Heart left ventricle (tissue), 16 donors: ENCODE results near the gene UBE2E2. TPM values are rescaled to one million over a fixed set of nuclear protein-coding genes. Genes with fewer than 3 reads are reported as not detected.
A peak's percentile ranks its signal among the peaks of the same experiment; 100 is the strongest.

Source experiments
- ATAC-seq, 4 donors: fragments of 200-7000 bp; cut with Tn5 transposase; one replicate each; pipeline ENCODE4 v1.9.1; 2020 to 2022; ENCODE audit warnings: moderate library complexity in 4 of 4, mild to moderate bottlenecking in 3 of 4, moderate number of reproducible peaks in 1 of 4
- DNase-seq, 5 donors: peaks; one replicate each; pipeline ENCODE4 v3.0.0-alpha.2; 2020
- H3K27ac ChIP-seq, 12 donors: fragments of 200-600 bp; sonication (generic) in 4 of 12; one replicate each; pipeline versions ENCODE4 v1.5.0 to v1.8.0; 2016 to 2022; ENCODE audit warnings: mild to moderate bottlenecking in 2 of 12
- H3K27me3 ChIP-seq, 9 donors: fragments of 200-600 bp; sonication (generic) in 2 of 9; one replicate each; pipeline versions ENCODE4 v1.5.1 to v1.8.0; 2016 to 2022; ENCODE audit warnings: mild to moderate bottlenecking in 3 of 9
- H3K36me3 ChIP-seq, 9 donors: fragments of 200-600 bp; sonication (generic) in 2 of 9; one replicate each; pipeline versions ENCODE4 v1.5.0 to v1.8.0; 2018 to 2022; ENCODE audit warnings: mild to moderate bottlenecking in 2 of 9
- H3K4me1 ChIP-seq, 12 donors: fragments of 200-600 bp; sonication (generic) in 4 of 12; one replicate each; pipeline versions ENCODE4 v1.5.0 to v1.8.0; 2016 to 2022; ENCODE audit warnings: mild to moderate bottlenecking in 3 of 12
- H3K4me3 ChIP-seq, 12 donors: fragments of 200-600 bp; sonication (generic) in 4 of 12; one replicate each; pipeline versions ENCODE4 v1.5.0 to v1.8.0; 2017 to 2022; ENCODE audit warnings: mild to moderate bottlenecking in 9 of 12, moderate library complexity in 4 of 12
- H3K9me3 ChIP-seq, 12 donors: fragments of 200-600 bp; sonication (generic) in 4 of 12; one replicate each; pipeline versions ENCODE4 v1.5.0 to v1.8.0; 2016 to 2022; ENCODE audit warnings: mild to moderate bottlenecking in 1 of 12
- POLR2A ChIP-seq, 2 donors: fragments of 450-650 bp; IDR thresholded peaks; one replicate each; pipeline ENCODE4 v1.6.1; 2017; ENCODE audit warnings: antibody characterized with exemption in 2 of 2, mild to moderate bottlenecking in 2 of 2, moderate library complexity in 2 of 2
- WGBS, 4 donors: extraction: QIAGEN DNeasy Blood & Tissue Kit in 2 of 4; methylation state at CpG; one replicate each; pipeline versions ENCODE4 v1.1.5 to v1.1.7; 2013 to 2018; 5-methylcytosine and 5-hydroxymethylcytosine counted together
- intact Hi-C, 10 donors: fragments of 100-400 bp; cut with DNase I; formaldehyde crosslinking; loops; one replicate each; pipeline versions ENCODE4 v1.11.1 to v1.14.2; 2022
- polyA plus RNA-seq, 2 donors: library from polyadenylated mRNA; stranded (reverse); fragments of 200-250 nt; gene quantifications; one replicate each; pipeline ENCODE4 v1.2.3, GENCODE V29; 2013
- total RNA-seq, 9 donors: library from RNA; depleted of rRNA in 2 of 9; stranded (reverse); fragments of >200 nt in 2 of 9; fragmentation: NEBNext Ultra II Directional in 3 of 9; extraction: Animal tissue kit (Norgen Biotek cat#: 25700) in 3 of 9; gene quantifications; one replicate each; pipeline versions ENCODE4 v1.1.0 to v1.2.4, GENCODE V29; 2016 to 2023
- TF ChIP-seq, protein P1 (sequence below), 12 donors: fragments of 200-600 bp; sonication (generic) in 4 of 12; IDR thresholded peaks; one replicate each; pipeline versions ENCODE4 v1.5.0 to v1.8.0; 2018 to 2022; ENCODE audit warnings: antibody characterized with exemption in 12 of 12, mild to moderate bottlenecking in 5 of 12
- donor health status: ischemic (EF 13 %, LVEDD 7.1; RV severe dilation, severe dysfunction).
- donor health status: healthy with polysubstance abuse.
- donor health status: DM: no; HTN: yes; CAD: no.
- donor health status: DM: no; HTN: no; CAD: no.
- donor health status: ischemic (EF 25% LVEDD 6.9; RV normal size, moderate dysfunction).
- donor health status: ischemic (EF 25% LVEDD 5.7; RV mildly dilated, moderate dysfunction).
- donor health status: healthy.
- donor health status: DM: yes; HTN: yes; CAD: no.
- donor health status: ischemic (EF 35%, LVEDD 5.7; RV mildly dilated, moderate dysfunction).
- donor health status: nonischemic (EF 11% LVEDD 7.7; RV severe dilation, severe dysfunction).
- donor health status: DM: yes; HTN: yes; CAD: no.
- donor health status: PGD.
- donor health status: ischemic (EF 29% LVEDD 5.4; RV normal size, mild dysfunction).
- donor health status: nonischemic (EF 23%, LVEDD 6.1; RV moderate dilation, normal function).

UBE2E2 gene
- total and polyA plus RNA-seq, 11 donors: 21.9 to 63.9 (median 50.8) TPM

DNA sequence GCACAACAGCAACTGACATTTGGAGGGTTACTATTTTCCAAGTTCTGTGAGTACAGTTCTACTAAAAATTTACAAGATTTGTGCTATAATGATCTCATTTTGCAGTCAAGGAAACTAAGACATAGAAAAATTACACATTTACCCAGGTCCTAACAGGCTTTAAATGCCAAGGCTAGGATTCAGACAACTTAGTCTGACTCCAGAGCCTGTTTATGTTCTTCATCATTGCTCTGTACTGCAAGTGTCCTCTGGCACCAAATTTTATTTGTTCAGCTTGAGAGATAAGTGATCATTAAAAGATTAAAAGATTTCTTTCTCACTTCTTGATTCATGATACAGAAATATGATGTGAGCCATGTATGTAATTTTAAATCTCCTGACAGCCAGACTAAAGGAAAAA is 290.8 kb downstream of the UBE2E2 start:
- ATAC-seq (no peak), DNase-seq (no peak)
- H3K27ac ChIP-seq: no peak overlapping the region
- no peaks in the 10 kb centered on the region for H3K9me3 ChIP-seq
- no peak overlapping the region for H3K4me3 ChIP-seq
- no peaks in the 10 kb centered on the region for H3K36me3 ChIP-seq
- H3K27me3 ChIP-seq: no peaks in the 10 kb centered on the region
- peaks cover 0 to 49% (median 14%) of the 10 kb centered on the region in 12 donors for H3K4me1 ChIP-seq
- intact Hi-C loops: no loop called here
- TF ChIP-seq POLR2A (IDR thresholded peaks at IDR 0.05): no peak
- TF ChIP-seq, protein P1, sequence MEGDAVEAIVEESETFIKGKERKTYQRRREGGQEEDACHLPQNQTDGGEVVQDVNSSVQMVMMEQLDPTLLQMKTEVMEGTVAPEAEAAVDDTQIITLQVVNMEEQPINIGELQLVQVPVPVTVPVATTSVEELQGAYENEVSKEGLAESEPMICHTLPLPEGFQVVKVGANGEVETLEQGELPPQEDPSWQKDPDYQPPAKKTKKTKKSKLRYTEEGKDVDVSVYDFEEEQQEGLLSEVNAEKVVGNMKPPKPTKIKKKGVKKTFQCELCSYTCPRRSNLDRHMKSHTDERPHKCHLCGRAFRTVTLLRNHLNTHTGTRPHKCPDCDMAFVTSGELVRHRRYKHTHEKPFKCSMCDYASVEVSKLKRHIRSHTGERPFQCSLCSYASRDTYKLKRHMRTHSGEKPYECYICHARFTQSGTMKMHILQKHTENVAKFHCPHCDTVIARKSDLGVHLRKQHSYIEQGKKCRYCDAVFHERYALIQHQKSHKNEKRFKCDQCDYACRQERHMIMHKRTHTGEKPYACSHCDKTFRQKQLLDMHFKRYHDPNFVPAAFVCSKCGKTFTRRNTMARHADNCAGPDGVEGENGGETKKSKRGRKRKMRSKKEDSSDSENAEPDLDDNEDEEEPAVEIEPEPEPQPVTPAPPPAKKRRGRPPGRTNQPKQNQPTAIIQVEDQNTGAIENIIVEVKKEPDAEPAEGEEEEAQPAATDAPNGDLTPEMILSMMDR (IDR thresholded peaks at IDR 0.05): no peak

DNA sequence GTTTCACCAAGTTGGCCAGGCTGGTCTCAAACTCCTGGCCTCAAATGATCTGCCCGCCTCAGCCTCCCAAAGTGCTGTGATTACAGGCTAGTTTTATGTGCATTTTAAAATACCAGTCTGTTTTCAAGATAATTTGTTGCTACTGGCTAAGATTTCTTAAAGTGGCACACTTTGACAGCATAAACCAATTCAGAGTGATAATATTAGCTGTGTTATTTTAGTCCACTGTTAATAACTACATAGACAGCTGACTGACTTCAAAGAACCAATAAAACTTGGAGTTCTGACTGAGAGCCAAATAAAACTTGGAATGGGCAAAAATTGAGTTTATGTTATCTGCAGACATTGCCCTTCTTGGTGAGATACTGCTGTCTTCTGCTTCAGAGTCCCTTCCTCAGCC is 291.8 kb downstream of the UBE2E2 start:
- no peaks in the 10 kb centered on the region for H3K36me3 ChIP-seq
- intact Hi-C loops: no loop called here
- no peak overlapping the region for H3K4me3 ChIP-seq
- ATAC-seq: peak; percentile 44 to 50 (median 46)
- TF ChIP-seq, protein P1 (IDR thresholded peaks at IDR 0.05): no peak
- TF ChIP-seq POLR2A (IDR thresholded peaks at IDR 0.05): no peak
- no peaks in the 10 kb centered on the region for H3K9me3 ChIP-seq
- DNase-seq: no peak
- H3K27me3 ChIP-seq: no peaks in the 10 kb centered on the region
- 62 to 70% (median 63%) methylated on average over 1 of the region's 1 CpG for WGBS, 4 donors
- H3K4me1 ChIP-seq: peaks cover 0 to 42% (median 13%) of the 10 kb centered on the region in 12 donors
- peak overlapping the region in 10 of 12 donors; percentile 12 to 70 (median 50) for H3K27ac ChIP-seq

DNA sequence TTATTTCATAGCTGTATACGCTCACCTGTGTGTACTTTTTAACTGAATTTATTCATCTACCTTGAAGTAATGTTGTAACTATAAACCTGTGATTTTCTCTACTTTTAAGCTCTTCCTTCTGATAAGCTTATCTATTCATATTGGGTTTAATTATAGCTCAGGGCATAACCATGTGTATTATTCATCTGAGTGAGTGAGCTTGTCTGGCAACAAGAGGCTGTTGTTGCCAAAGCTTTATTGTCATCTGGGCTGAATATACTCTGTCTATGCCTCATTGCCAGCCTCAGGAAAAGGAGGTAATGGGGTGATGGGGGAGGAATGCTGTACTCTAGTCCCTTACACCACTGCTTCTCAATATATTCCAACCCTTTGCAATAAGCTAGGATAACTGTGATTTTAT is 292.4 kb downstream of the UBE2E2 start:
- peaks cover 0 to 36% (median 10%) of the 10 kb centered on the region in 12 donors for H3K4me1 ChIP-seq
- TF ChIP-seq, protein P1 (IDR thresholded peaks at IDR 0.05): no peak
- TF ChIP-seq POLR2A (IDR thresholded peaks at IDR 0.05): no peak
- intact Hi-C loops: no loop called here
- H3K27me3 ChIP-seq: no peaks in the 10 kb centered on the region
- H3K36me3 ChIP-seq: no peaks in the 10 kb centered on the region
- WGBS, 4 donors: 92 to 98% (median 93%) methylated on average over 1 of the region's 1 CpG
- no peak overlapping the region for H3K4me3 ChIP-seq
- no peaks in the 10 kb centered on the region for H3K9me3 ChIP-seq
- peak overlapping the region in 10 of 12 donors; percentile 12 to 70 (median 50) for H3K27ac ChIP-seq
- DNase-seq (no peak), ATAC-seq (peak; percentile 74 to 93 (median 88))

DNA sequence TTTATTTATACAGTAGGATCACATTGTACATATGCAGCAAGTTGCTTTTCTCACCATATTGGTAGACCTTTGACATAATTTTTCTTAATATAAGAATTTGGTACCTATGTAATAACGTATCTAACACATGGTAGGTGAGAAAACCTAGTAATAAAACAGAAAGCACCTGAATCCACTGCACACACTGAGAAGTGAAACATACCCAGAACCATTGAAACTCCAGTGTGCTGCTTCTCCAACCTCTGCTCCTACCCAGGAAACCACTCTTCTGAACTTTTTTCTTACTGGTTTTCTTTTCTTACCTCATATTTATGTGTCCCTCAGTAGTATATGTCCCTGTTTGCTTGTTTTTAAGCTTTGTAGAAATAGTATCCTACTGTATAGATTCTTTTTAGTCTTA is 293.0 kb downstream of the UBE2E2 start:
- no peaks in the 10 kb centered on the region for H3K36me3 ChIP-seq
- H3K4me3 ChIP-seq: no peak overlapping the region
- intact Hi-C loops: no loop called here
- H3K27ac ChIP-seq: peak overlapping the region in 2 of 12 donors; percentile 31 to 67
- DNase-seq (no peak), ATAC-seq (no peak)
- 92 to 98% (median 96%) methylated on average over 1 of the region's 1 CpG for WGBS, 4 donors
- H3K27me3 ChIP-seq: no peaks in the 10 kb centered on the region
- TF ChIP-seq, protein P1 (IDR thresholded peaks at IDR 0.05): no peak
- no peak for TF ChIP-seq POLR2A (IDR thresholded peaks at IDR 0.05)
- H3K9me3 ChIP-seq: no peaks in the 10 kb centered on the region
- H3K4me1 ChIP-seq: peaks cover 0 to 36% (median 9%) of the 10 kb centered on the region in 12 donors
